ENCODE results near the gene VPS50. TPM values are rescaled to one million over a fixed set of nuclear protein-coding genes. Genes with fewer than 3 reads are reported as not detected.

The VPS50 gene
- total RNA-seq: 26.8 and 41.4 TPM in 2 replicates

- peak; percentile 89 for DNase-seq (ENCODE audit: low read depth, low spot score)
Measured at GRCh38 chr7:93231799-93232672, at the start of gene VPS50. VPS50 (plus strand) TSS chr7:93232366; CDS start chr7:93232468, 102 bp downstream.

GRCh38 chr7:93185303-93186027 is 46.7 kb upstream of the VPS50 start:
- DNase-seq (ENCODE audit: low read depth, low spot score): no peak

GRCh38 chr7:93188870-93189634 is 43.1 kb upstream of the VPS50 start:
- DNase-seq (ENCODE audit: low read depth, low spot score): no peak

GRCh38 chr7:93194386-93194785 is 37.8 kb upstream of the VPS50 start:
- DNase-seq (ENCODE audit: low read depth, low spot score): no peak

GRCh38 chr7:93196336-93196735 is 35.8 kb upstream of the VPS50 start:
- DNase-seq (ENCODE audit: low read depth, low spot score): no peak

GRCh38 chr7:93198472-93198871 is 33.7 kb upstream of the VPS50 start:
- DNase-seq (ENCODE audit: low read depth, low spot score): no peak

- no peak for DNase-seq (ENCODE audit: low read depth, low spot score)
Measured at GRCh38 chr7:93202594-93203250, 29.4 kb upstream of the VPS50 start.

GRCh38 chr7:93203496-93203895 is 28.7 kb upstream of the VPS50 start:
- no peak for DNase-seq (ENCODE audit: low read depth, low spot score)

GRCh38 chr7:93205046-93205445 is 27.1 kb upstream of the VPS50 start:
- no peak for DNase-seq (ENCODE audit: low read depth, low spot score)

GRCh38 chr7:93211228-93211818 is 20.8 kb upstream of the VPS50 start:
- no peak for DNase-seq (ENCODE audit: low read depth, low spot score)

- DNase-seq (ENCODE audit: low read depth, low spot score): no peak
Measured at GRCh38 chr7:93212881-93213280, 19.3 kb upstream of the VPS50 start.

- DNase-seq (ENCODE audit: low read depth, low spot score): no peak
Measured at GRCh38 chr7:93218997-93219827, 13.0 kb upstream of the VPS50 start.

GRCh38 chr7:93219868-93220267 is 12.3 kb upstream of the VPS50 start:
- no peak for DNase-seq (ENCODE audit: low read depth, low spot score)

GRCh38 chr7:93226310-93226709 is 5.9 kb upstream of the VPS50 start, which contains the start of gene HEPACAM2:
HEPACAM2 (minus strand) TSS chr7:93226469.
- no peak for DNase-seq (ENCODE audit: low read depth, low spot score)

- DNase-seq (ENCODE audit: low read depth, low spot score): peak; percentile 32
Measured at GRCh38 chr7:93228302-93228701, 3.9 kb upstream of the VPS50 start.

GRCh38 chr7:93231259-93231658 is 907 bp upstream of the VPS50 start:
- no peak for DNase-seq (ENCODE audit: low read depth, low spot score)

GRCh38 chr7:93232673-93233018 is 480 bp downstream of the VPS50 start:
- no peak for DNase-seq (ENCODE audit: low read depth, low spot score)

- DNase-seq (ENCODE audit: low read depth, low spot score): no peak
Measured at GRCh38 chr7:93235541-93235940, 3.4 kb downstream of the VPS50 start.

GRCh38 chr7:93238131-93238530 is 6.0 kb downstream of the VPS50 start:
- DNase-seq (ENCODE audit: low read depth, low spot score): no peak

- no peak for DNase-seq (ENCODE audit: low read depth, low spot score)
Measured at GRCh38 chr7:93238748-93239147, 6.6 kb downstream of the VPS50 start.
